Thyroid gland (tissue), 4 donors: ENCODE data around the gene PITPNC1. TPM values are rescaled to one million over a fixed set of nuclear protein-coding genes. Genes with fewer than 3 reads are reported as not detected.

ENCODE experiments used
- DNase-seq, 2 donors: peaks; one replicate each; pipeline ENCODE4 v3.0.0-alpha.2; 2019
- H3K27ac ChIP-seq, 3 donors: fragments of 200-600 bp; sonication (generic); 1 replicate in 2 of 3; 2 replicates in 1 of 3; pipeline ENCODE4 v1.5.1; 2016 to 2019; ENCODE audit warnings: mild to moderate bottlenecking in 1 of 3, moderate library complexity in 1 of 3
- H3K27me3 ChIP-seq: fragments of 200-600 bp; sonication (generic); one replicate; pipeline ENCODE4 v1.5.1; 2019
- H3K36me3 ChIP-seq, 2 donors: fragments of 200-600 bp; sonication (generic); one replicate each; pipeline ENCODE4 v1.5.1; 2016 to 2019
- H3K4me1 ChIP-seq, 2 donors: fragments of 200-600 bp; sonication (generic); one replicate each; pipeline ENCODE4 v1.5.1; 2017 to 2019
- H3K4me3 ChIP-seq, 3 donors: fragments of 200-600 bp; sonication (generic); replicated peaks in 1 of 3; 1 replicate in 2 of 3; 2 replicates in 1 of 3; pipeline ENCODE4 v1.5.1; 2016; ENCODE audit warnings: mild to moderate bottlenecking in 1 of 3
- H3K9me3 ChIP-seq: fragments of 200-600 bp; sonication (generic); one replicate; pipeline ENCODE4 v1.5.1; 2017
- CTCF ChIP-seq, 6 experiments: fragments of 200-600 bp in 3 of 6; fragments of 450-650 bp in 3 of 6; sonication (generic) in 3 of 6; IDR thresholded peaks; one replicate each; pipeline ENCODE4 v1.5.1; 2016 to 2019; ENCODE audit warnings: antibody characterized with exemption in 6 of 6, mild to moderate bottlenecking in 2 of 6, inconsistent platforms in 1 of 6, moderate library complexity in 1 of 6
- POLR2A ChIP-seq, 2 donors: fragments of 450-650 bp; IDR thresholded peaks; one replicate each; pipeline ENCODE4 v1.6.1; 2017; ENCODE audit warnings: antibody characterized with exemption in 2 of 2, mild to moderate bottlenecking in 2 of 2, moderate library complexity in 1 of 2
- WGBS, 2 donors: methylation state at CpG; one replicate each; pipeline ENCODE4 v1.1.5; 2017; 5-methylcytosine and 5-hydroxymethylcytosine counted together
- intact Hi-C: fragments of 100-400 bp; cut with DNase I; formaldehyde crosslinking; loops from one replicate; pipeline ENCODE4 v1.15.1; 2023
- total RNA-seq, 4 donors: library from RNA; depleted of rRNA; stranded (reverse); fragments of >200 nt; gene quantifications; one replicate each; pipeline ENCODE4 v1.2.3, GENCODE V29; 2016

Gene PITPNC1
- total RNA-seq, 4 donors from 2014 or later: 3.6 to 14.2 (median 7.3) TPM

GRCh38 chr17:67619555-67619954 is 242.5 kb downstream of the PITPNC1 start:
- Histone ChIP-seq H3K36me3 (no peaks in the 10 kb centered on the region), H3K4me1 (peaks cover 12 to 25% of the 10 kb centered on the region in 2 donors), H3K27ac (no peak overlapping the region), H3K4me3 (no peak overlapping the region), H3K27me3 (no peaks in the 10 kb centered on the region), H3K9me3 (no peaks in the 10 kb centered on the region)
- 96 to 98% methylated on average over 9 of the region's 9 CpGs for WGBS, 2 donors
- intact Hi-C loops: no loop called here
- no peak for DNase-seq
- TF ChIP-seq POLR2A (IDR thresholded peaks at IDR 0.05): no peak
- TF ChIP-seq CTCF (IDR thresholded peaks at IDR 0.05): no peak

GRCh38 chr17:67620088-67620487 is 243.0 kb downstream of the PITPNC1 start:
- intact Hi-C loops: no loop called here
- TF ChIP-seq CTCF (IDR thresholded peaks at IDR 0.05): no peak
- no peak for TF ChIP-seq POLR2A (IDR thresholded peaks at IDR 0.05)

GRCh38 chr17:67620636-67621035 is 243.6 kb downstream of the PITPNC1 start:
- 91% methylated on average over 8 of the region's 8 CpGs for WGBS, 2 donors

More at GRCh38 chr17:67620088-67620487, 243.0 kb downstream of the PITPNC1 start:
- no peaks in the 10 kb centered on the region for H3K9me3 ChIP-seq
- H3K4me3 ChIP-seq: no peak overlapping the region
- no peaks in the 10 kb centered on the region for H3K27me3 ChIP-seq
- peaks cover 12 to 19% of the 10 kb centered on the region in 2 donors for H3K4me1 ChIP-seq
- no peak overlapping the region for H3K27ac ChIP-seq
- DNase-seq: no peak
- WGBS, 2 donors: 96 to 98% methylated on average over 7 to 8 of the region's 8 CpGs
- no peaks in the 10 kb centered on the region for H3K36me3 ChIP-seq

DNA sequence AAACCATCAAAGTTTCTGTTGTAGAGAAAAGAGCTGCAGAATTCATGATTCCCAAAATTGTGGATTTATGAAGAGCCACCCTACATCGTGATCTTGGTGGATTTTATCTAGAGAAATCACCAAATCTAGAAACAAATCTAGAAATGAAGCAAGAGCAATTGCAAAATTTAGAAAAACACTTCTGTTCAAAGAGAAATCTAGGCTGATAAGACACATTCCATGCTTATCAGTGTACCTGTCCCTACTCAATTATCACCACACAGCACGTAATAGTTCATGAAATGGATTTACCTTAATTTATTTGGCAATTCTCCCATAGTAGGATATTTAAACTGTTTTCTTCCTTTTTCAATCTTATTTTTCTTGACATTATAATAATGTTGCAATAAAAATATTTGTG is 246.7 kb downstream of the PITPNC1 start:
- no peak for TF ChIP-seq POLR2A (IDR thresholded peaks at IDR 0.05)
- no peak for TF ChIP-seq CTCF (IDR thresholded peaks at IDR 0.05)
- 89 to 96% methylated on average over 2 of the region's 2 CpGs for WGBS, 2 donors
- Histone ChIP-seq H3K36me3 (no peaks in the 10 kb centered on the region), H3K27ac (no peak overlapping the region), H3K27me3 (no peaks in the 10 kb centered on the region), H3K4me1 (peaks cover 2 to 9% of the 10 kb centered on the region in 2 donors), H3K9me3 (no peaks in the 10 kb centered on the region), H3K4me3 (no peak overlapping the region)
- no peak for DNase-seq
- intact Hi-C loops: no loop called here

More at GRCh38 chr17:67620636-67621035, 243.6 kb downstream of the PITPNC1 start:
- H3K27ac ChIP-seq: no peak overlapping the region
- DNase-seq: no peak
- no peaks in the 10 kb centered on the region for H3K36me3 ChIP-seq
- intact Hi-C loops: no loop called here
- H3K9me3 ChIP-seq: no peaks in the 10 kb centered on the region
- no peak overlapping the region for H3K4me3 ChIP-seq
- H3K27me3 ChIP-seq: no peaks in the 10 kb centered on the region
- TF ChIP-seq POLR2A (IDR thresholded peaks at IDR 0.05) (no peak), CTCF (IDR thresholded peaks at IDR 0.05) (no peak)
- H3K4me1 ChIP-seq: peaks cover 8 to 14% of the 10 kb centered on the region in 2 donors

DNA sequence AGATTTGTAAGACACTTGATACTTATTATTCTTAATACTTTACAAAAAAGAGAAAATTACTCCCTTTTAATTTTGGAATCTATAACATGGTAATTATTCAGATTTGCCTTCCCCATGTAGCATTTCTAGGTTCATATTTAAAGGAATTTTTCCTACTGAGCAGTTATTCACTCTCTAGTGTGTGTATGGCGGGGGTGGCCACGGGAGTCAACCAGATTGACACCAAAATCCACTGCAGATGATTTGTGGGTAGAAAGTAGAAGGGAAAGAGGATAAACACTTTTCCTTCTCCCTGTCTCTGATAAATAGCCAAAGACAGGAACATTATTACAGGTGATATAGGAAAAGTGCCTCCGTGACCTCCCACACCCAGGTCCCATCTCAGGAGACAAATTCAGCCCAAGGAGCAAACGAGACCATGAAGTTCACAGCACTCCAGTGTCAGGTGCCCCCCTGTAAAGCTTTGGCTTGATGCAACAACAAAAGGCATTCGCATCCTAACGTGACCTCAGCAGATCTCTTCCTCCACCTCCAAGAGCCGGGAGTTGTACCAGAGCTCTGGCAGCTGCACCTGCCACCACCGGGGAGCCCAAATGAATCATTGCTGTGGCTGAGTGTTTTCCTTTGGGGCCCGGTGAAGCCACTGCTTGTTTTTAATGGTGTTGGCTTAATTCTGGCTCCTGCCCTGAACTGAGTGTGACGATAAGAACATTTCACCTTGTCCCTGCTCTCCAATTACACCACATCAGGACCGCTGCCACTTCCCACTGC is 248.0 kb downstream of the PITPNC1 start:
- intact Hi-C loops: loop anchor here (5.0 kb wide), 2 partner anchors 148 to 248 kb away; partner anchors contain the start of gene PITPNC1
- Histone ChIP-seq H3K27ac (no peak overlapping the region), H3K4me1 (peaks cover 7 to 19% of the 10 kb centered on the region in 2 donors), H3K9me3 (no peaks in the 10 kb centered on the region), H3K4me3 (no peak overlapping the region), H3K27me3 (no peaks in the 10 kb centered on the region), H3K36me3 (no peaks in the 10 kb centered on the region)
- 82 to 88% methylated on average over 11 of the region's 11 CpGs for WGBS, 2 donors
- DNase-seq: no peak
- TF ChIP-seq CTCF (IDR thresholded peaks at IDR 0.05) (no peak), POLR2A (IDR thresholded peaks at IDR 0.05) (no peak)
